Naive B cell (primary cell): Measurements from ENCODE around the gene WRAP73. TPM values are rescaled to one million over a fixed set of nuclear protein-coding genes. Genes with fewer than 3 reads are reported as not detected.

Source experiments
- polyA plus RNA-seq, 6 donors: library from polyadenylated mRNA; unstranded; fragments of 300-500 nt; fragmentation: Illumina TruSeq; gene quantifications; one replicate each; pipeline ENCODE4 v1.2.3, GENCODE V29; 2021; ENCODE audit warnings: low read depth in 6 of 6

The WRAP73 gene
- polyA plus RNA-seq, 6 donors from 2014 or later: 23.4 to 58.3 (median 27.7) TPM

Other genes starting within 250 kb of the WRAP73 start
- not detected for gene ARHGEF16, start 195.4 kb downstream of the WRAP73 start, polyA plus RNA-seq
- gene MEGF6, start 38.6 kb downstream of the WRAP73 start, polyA plus RNA-seq: 1 to 10 TPM in 5 of 6 donors, not detected in 1; 3.1 to 8.8 (median 4.3) TPM
- gene TPRG1L, start 25.1 kb downstream of the WRAP73 start, polyA plus RNA-seq: 10 to 100 TPM; 23.7 to 38.7 (median 35.7) TPM
- not detected for gene TP73, start 2.4 kb upstream of the WRAP73 start, polyA plus RNA-seq
- gene CCDC27, start 102.3 kb upstream of the WRAP73 start, polyA plus RNA-seq: not detected
- 1 to 10 TPM in 3 of 6 donors, under 1 TPM in 2, not detected in 1; 0.82 to 2.2 (median 1.4) TPM for gene SMIM1, start 122.6 kb upstream of the WRAP73 start, polyA plus RNA-seq
- gene LRRC47, start 146.4 kb upstream of the WRAP73 start, polyA plus RNA-seq: 10 to 100 TPM; 13.6 to 30.8 (median 26.9) TPM
- gene CEP104, start 207.1 kb upstream of the WRAP73 start, polyA plus RNA-seq: 10 to 100 TPM in 5 of 6 donors, 1 to 10 TPM in 1; 8.1 to 34.6 (median 17.5) TPM
- 10 to 100 TPM in 1 of 6 donors, 1 to 10 TPM in 5; 2.7 to 10.2 (median 7.3) TPM for gene DFFB, start 207.4 kb upstream of the WRAP73 start, polyA plus RNA-seq